Tibial nerve (tissue), 3 donors: ENCODE data around the gene WDR27.

Experiments used
- POLR2A ChIP-seq, 2 donors: fragments of 450-650 bp; IDR thresholded peaks; one replicate each; pipeline ENCODE4 v1.6.1; 2017; ENCODE audit warnings: antibody characterized with exemption in 2 of 2, mild to moderate bottlenecking in 2 of 2, moderate library complexity in 2 of 2
- TF ChIP-seq, protein P1 (sequence below), 5 experiments: fragments of 200-600 bp in 3 of 5; fragments of 450-650 bp in 2 of 5; sonication (generic) in 3 of 5; IDR thresholded peaks; one replicate each; pipeline ENCODE4 v1.5.1; 2016 to 2019; ENCODE audit warnings: antibody characterized with exemption in 5 of 5, mild to moderate bottlenecking in 3 of 5, moderate library complexity in 2 of 5

DNA sequence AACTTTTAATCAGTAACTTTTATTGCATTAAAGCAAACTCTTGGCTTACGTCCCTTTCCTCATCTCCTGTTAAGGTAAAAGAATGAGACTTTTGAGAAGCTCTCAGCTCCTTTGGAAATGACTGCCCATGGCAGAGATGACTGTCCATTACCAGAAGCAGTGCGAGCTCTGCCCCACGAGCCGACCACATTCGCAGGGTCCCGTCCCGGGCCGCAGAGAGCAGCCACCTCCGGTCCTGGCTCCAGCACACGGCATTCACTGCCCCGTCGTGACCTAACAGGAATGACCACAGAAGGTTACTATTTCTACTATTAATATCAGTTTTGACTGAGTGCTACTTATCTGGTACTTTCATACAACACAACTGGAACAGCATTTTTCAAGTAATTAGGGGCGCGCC, 63.4 kb downstream of the WDR27 start:
- TF ChIP-seq POLR2A (IDR thresholded peaks at IDR 0.05) = no peak
- TF ChIP-seq, protein P1, sequence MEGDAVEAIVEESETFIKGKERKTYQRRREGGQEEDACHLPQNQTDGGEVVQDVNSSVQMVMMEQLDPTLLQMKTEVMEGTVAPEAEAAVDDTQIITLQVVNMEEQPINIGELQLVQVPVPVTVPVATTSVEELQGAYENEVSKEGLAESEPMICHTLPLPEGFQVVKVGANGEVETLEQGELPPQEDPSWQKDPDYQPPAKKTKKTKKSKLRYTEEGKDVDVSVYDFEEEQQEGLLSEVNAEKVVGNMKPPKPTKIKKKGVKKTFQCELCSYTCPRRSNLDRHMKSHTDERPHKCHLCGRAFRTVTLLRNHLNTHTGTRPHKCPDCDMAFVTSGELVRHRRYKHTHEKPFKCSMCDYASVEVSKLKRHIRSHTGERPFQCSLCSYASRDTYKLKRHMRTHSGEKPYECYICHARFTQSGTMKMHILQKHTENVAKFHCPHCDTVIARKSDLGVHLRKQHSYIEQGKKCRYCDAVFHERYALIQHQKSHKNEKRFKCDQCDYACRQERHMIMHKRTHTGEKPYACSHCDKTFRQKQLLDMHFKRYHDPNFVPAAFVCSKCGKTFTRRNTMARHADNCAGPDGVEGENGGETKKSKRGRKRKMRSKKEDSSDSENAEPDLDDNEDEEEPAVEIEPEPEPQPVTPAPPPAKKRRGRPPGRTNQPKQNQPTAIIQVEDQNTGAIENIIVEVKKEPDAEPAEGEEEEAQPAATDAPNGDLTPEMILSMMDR (IDR thresholded peaks at IDR 0.05) = no peak
